Lower leg skin (tissue), 4 donors: Measurements from ENCODE around the gene PDE9A. TPM values are rescaled to one million over a fixed set of nuclear protein-coding genes. Genes with fewer than 3 reads are reported as not detected.

Experiments
- DNase-seq, 2 donors: peaks; one replicate each; pipeline ENCODE4 v3.0.0-alpha.2; 2019; ENCODE audit warnings: low spot score in 2 of 2
- H3K4me3 ChIP-seq: fragments of 200-600 bp; sonication (generic); 2 replicates; pipeline ENCODE4 v1.5.1; 2017; ENCODE audit warnings: mild to moderate bottlenecking, low read depth; ENCODE audit not compliant: poor library complexity, severe bottlenecking
- CTCF ChIP-seq, 3 donors: fragments of 450-650 bp; IDR thresholded peaks; one replicate each; pipeline ENCODE4 v1.5.1; 2016; ENCODE audit warnings: antibody characterized with exemption in 3 of 3, mild to moderate bottlenecking in 3 of 3, moderate library complexity in 2 of 3
- POLR2A ChIP-seq, 2 donors: fragments of 450-650 bp; IDR thresholded peaks; one replicate each; pipeline ENCODE4 v1.6.1; 2016 to 2017; ENCODE audit warnings: antibody characterized with exemption in 2 of 2, mild to moderate bottlenecking in 1 of 2, moderate library complexity in 1 of 2
- WGBS, 2 donors: methylation state at CpG; one replicate each; pipeline ENCODE4 v1.1.5; 2018; 5-methylcytosine and 5-hydroxymethylcytosine counted together
- intact Hi-C: fragments of 100-400 bp; cut with DNase I; formaldehyde crosslinking; loops from one replicate; pipeline ENCODE4 v1.15.0; 2023; ENCODE audit warnings: low total_unique reads
- total RNA-seq, 4 donors: library from RNA; depleted of rRNA; stranded (reverse); fragments of >200 nt; gene quantifications; one replicate each; pipeline ENCODE4 v1.1.0, GENCODE V29; 2016

PDE9A gene
- total RNA-seq, 4 donors from 2014 or later: 2.1 to 16.3 (median 9.0) TPM

DNA sequence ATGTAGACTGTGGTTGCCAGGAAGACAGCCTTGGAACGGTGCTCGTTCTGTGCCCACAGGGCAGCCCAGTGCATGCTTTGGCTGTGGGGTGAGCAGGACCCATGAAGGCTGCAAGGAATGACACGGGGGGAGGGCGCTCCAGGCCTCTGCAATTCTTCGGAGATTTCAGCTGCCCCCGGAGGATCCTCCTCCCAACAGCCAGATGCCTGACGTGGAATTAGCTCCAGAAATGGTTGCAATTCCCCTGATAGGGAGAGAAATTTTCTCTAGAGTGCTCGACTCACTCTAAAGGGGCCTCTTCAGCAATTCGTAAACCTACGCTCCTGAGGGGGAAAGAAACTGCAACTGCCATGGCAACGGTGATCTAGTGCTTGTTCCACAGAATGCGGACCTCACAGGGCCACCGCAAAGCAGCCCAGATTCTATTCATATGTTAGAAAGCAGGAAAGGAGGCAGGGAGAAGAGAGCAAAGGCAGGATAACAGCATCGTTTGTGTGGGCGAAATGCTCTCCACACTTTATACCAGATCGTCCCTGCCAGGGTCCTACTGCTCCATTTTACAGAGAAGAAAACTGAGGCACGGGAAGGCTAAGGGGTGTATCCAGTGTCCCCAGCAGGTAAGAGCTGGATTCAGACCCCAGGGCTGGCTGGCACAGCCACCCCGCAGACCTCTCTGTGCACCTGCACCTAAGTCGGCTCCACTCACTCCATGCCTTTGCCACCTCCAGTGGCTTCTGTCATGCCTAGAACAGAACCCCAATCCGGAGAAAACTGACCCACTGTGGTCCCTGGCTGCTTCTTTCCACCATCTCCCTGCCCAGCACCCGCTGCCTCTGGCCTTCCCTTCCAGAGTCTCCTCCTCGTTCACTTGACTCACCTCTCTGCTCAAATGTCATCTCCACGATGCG lies 11.9 kb upstream of the PDE9A start:
- 52% methylated on average over 24 of the region's 24 CpGs for WGBS, 2 donors
- no peak overlapping the region for H3K4me3 ChIP-seq
- TF ChIP-seq CTCF (IDR thresholded peaks at IDR 0.05): no peak
- no peak for TF ChIP-seq POLR2A (IDR thresholded peaks at IDR 0.05)
- intact Hi-C loops: no loop called here
- DNase-seq: no peak

- TF ChIP-seq CTCF (IDR thresholded peaks at IDR 0.05): no peak
- WGBS, 2 donors: 71 to 73% methylated on average over 7 of the region's 8 CpGs
- no peak for DNase-seq
- intact Hi-C loops: no loop called here
- H3K4me3 ChIP-seq: no peak overlapping the region
Measured at GRCh38 chr21:42642219-42642745, 11.1 kb upstream of the PDE9A start.

DNA sequence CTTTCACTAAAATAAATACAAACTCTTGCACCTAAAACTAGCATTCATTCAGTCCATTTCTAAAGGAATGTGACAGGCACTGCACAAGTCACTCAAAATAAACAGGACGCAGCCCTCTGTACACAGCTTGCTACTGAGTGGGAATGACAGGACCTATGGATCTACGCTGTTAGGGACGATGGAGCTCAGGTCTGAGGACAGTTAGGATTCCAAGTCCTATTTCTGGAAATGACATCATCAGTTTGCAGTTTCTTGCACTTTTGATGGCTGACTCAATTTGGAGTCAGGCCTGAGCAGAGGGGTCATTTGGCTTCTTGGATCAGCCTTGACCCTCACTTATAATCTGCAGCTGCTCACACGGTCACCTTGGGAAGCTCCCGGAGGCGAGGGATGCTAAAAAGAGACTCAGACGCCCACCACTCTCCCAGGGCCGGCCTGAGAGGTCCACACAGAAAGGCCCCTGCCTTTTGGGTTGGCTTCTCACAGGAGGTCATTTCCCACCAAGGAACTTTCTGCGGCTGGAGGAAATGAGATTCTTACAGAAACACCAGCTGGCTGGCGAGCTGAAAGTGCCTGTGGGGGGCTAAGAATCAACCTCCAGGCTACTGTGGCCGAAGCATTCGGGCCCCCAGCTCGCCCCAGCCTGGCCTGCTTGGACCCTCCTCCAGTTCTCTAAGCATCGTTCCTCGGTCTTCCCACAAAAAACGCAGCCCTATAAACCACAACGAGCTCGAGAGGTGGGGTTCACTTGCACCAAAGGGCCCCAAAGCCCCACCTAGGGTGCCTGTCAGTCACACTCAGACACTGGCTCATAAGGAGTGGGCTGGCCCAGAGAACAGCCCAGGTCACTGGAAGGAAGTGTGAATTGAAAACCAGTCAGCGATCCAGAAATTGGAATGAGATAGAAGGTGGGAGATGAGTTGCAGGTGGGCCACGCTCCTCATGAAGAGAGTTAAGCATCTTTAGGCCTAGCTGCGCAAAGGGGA lies 8.9 kb upstream of the PDE9A start:
- DNase-seq: no peak
- 81 to 84% methylated on average over 20 of the region's 21 CpGs for WGBS, 2 donors
- H3K4me3 ChIP-seq: no peak overlapping the region
- no peak for TF ChIP-seq POLR2A (IDR thresholded peaks at IDR 0.05)
- TF ChIP-seq CTCF (IDR thresholded peaks at IDR 0.05): no peak
- intact Hi-C loops: no loop called here

DNA sequence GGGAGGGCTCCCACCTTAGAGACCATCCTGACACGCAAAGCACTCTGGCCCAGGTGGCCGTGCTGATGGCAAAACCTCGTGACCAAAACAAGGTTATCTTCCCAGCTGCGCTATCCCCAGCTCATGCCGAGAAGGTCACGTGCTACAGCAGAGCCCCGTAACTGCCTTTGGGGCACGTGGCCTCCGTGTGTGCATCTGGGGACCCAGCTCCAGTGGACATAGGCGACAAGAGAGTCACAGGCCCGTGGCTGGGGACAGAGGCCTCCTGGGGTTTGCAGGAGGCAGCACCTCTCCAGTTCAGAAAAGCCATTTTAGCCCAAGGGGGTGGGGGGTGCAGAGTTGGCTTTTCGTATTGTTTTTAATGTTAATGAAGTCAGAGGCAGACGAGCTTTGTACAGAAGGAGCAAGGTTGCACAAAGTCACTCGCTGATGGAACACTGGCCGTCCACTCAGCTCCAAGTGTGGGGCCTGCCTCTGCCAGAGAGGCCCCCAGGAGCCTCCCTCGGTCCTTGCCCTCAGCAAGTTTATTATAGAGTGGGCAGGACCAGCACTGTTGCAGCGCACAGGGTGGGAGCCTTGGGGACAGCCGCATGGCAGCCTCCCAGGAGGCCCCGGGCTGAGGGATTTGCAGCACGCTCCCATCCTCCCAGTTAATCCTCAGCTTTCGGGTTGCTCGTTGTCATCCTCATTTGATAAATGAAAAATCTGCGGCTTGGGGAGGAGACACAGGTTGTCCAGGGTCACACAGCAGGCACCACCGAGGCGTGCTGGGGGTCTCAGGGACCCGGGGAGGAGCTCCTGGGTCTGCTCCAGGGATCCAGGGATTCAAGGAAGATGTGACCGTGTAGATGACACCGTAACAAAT lies 8.0 kb upstream of the PDE9A start:
- intact Hi-C loops: no loop called here
- DNase-seq: no peak
- H3K4me3 ChIP-seq: no peak overlapping the region
- TF ChIP-seq CTCF (IDR thresholded peaks at IDR 0.05) (no peak), POLR2A (IDR thresholded peaks at IDR 0.05) (no peak)
- WGBS, 2 donors: 79 to 84% methylated on average over 28 of the region's 28 CpGs
